Activated naive CD4-positive, alpha-beta T cell treated with anti-CD3 and anti-CD28 coated beads, Interleukin-2, amount 10 ng/mL, durations not matched to agents 7 days and 5 days (primary cell): ENCODE measurements around the gene STEAP2.
"Not testable (repeated sequence)": the region's sequence is repeated elsewhere in the genome, so short reads cannot be mapped to it uniquely, and the experiment has no call there.

ENCODE experiments used
- CTCF ChIA-PET: fragments of 350-600 bp; sonication (Branson Sonifier 250); formaldehyde crosslinking; loops from one replicate; lab custom pipeline; 2021; ENCODE audit warnings: antibody characterized with exemption; lab: Charles Lee
- DNase-seq: peaks from one replicate; pipeline ENCODE4 v3.0.0-alpha.2; 2020
- H3K27ac Mint-ChIP-seq: one replicate; pipeline ENCODE4 v1.8.0; 2021; ENCODE audit warnings: mild to moderate bottlenecking, moderate library complexity, mixed read lengths
- H3K27me3 Mint-ChIP-seq: one replicate; pipeline ENCODE4 v1.8.0; 2021; ENCODE audit warnings: mild to moderate bottlenecking, mixed read lengths
- H3K36me3 Mint-ChIP-seq: one replicate; pipeline ENCODE4 v1.8.0; 2021; ENCODE audit warnings: mixed read lengths
- H3K4me1 Mint-ChIP-seq: one replicate; pipeline ENCODE4 v1.8.0; 2021; ENCODE audit warnings: mixed read lengths
- H3K4me3 Mint-ChIP-seq: one replicate; pipeline ENCODE4 v1.8.0; 2021; ENCODE audit warnings: mild to moderate bottlenecking, moderate library complexity, mixed read lengths
- H3K9me3 Mint-ChIP-seq: one replicate; pipeline ENCODE4 v1.8.0; 2021; ENCODE audit warnings: mixed read lengths

Gene STEAP2

DNA sequence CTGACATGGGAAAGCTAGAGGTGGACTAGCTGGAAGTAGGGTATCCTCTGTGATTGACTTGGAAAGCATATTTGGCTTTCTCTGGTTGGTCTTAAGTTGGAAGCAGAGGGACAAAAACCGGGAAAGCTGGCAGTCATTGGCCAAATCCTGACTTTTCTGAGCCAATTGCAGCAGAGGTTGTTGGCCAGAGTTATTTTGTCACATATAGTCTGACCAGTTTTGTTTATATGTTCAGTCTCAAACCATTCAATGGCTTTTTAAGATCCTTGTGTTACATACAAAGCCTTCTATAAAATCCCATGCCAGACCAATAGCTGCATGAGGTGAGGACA, 39.7 kb downstream of the STEAP2 start:
- Mint-ChIP-seq H3K4me3 (no peak overlapping the region), H3K27me3 (peaks cover 3% of the 10 kb centered on the region), H3K27ac (no peak overlapping the region), H3K4me1 (no peaks in the 10 kb centered on the region), H3K36me3 (no peaks in the 10 kb centered on the region), H3K9me3 (no peaks in the 10 kb centered on the region)
- no peak for DNase-seq
- CTCF ChIA-PET: interaction anchor here (1.5 kb wide), 1 partner anchor 98 kb away, joined by 4 read pairs; the partner anchor contains the start of gene STEAP1

DNA sequence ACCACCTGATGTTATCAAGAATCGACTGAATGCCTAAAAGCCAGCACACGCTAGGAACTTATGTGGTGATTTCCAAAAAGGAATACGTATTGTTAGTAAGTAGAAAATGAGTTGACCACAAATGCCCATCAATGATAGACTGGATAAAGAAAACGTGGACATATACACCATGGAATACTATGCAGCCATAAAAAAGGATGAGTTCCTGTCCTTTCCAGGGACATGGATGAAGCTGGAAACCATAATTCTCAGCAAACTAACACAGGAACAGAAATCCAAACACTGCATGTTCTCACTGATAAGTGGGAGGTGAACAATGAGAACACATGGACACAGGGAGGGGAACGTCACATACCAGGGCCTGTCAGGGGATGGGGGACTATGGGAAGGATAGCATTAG, 44.5 kb downstream of the STEAP2 start:
- H3K4me1 Mint-ChIP-seq, DNase-seq, H3K27me3 Mint-ChIP-seq, H3K27ac Mint-ChIP-seq, H3K4me3 Mint-ChIP-seq, H3K9me3 Mint-ChIP-seq, CTCF ChIA-PET, H3K36me3 Mint-ChIP-seq: not testable (repeated sequence)

DNA sequence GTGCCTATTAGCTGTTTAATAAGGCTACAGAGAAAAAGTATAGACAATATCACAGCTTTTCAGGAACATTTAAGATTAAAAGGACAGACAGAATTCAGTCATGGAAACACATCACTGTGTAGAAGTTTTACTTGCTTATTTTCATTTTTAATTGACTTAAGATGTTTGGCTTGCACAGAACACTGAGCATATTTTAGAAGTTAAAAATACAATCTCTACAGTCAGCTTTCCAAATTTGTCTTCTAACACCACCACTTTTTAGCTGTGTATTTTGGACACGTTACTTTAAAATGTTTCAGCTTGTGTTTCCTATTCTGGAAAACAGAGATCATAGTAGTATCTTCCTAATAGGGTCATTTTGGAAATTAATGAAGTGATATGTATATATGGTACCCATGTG, 45.2 kb downstream of the STEAP2 start:
- Mint-ChIP-seq H3K27ac (no peak overlapping the region), H3K36me3 (no peaks in the 10 kb centered on the region), H3K4me3 (no peak overlapping the region), H3K9me3 (no peaks in the 10 kb centered on the region), H3K27me3 (no peaks in the 10 kb centered on the region), H3K4me1 (no peaks in the 10 kb centered on the region)
- no peak for DNase-seq
- CTCF ChIA-PET: no interaction called here

DNA sequence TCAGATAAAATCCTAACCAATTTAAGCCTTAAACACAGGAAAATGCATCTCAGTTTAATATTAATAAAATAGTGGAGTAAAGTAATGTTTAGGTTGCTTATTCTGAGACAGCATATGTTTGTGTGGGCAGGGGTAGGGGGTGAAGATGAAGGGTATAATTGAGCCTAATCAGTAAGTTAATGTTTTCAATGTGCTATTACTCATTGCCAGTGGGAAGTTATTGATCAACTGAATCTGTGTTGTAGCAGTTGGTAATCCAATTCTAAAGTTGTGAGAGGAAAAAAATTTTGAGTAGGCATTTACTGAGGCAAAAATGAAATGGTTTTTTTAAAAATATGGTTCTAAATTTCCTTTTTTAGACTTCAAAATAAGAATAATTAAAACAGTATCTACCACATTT, 49.9 kb downstream of the STEAP2 start:
- H3K4me3 Mint-ChIP-seq: no peak overlapping the region
- no peaks in the 10 kb centered on the region for H3K36me3 Mint-ChIP-seq
- CTCF ChIA-PET: interaction anchor here (1.5 to 2.7 kb wide), 2 partner anchors 109 to 166 kb away, joined by 8 to 15 read pairs; partner anchors contain the start of gene STEAP1
- no peaks in the 10 kb centered on the region for H3K9me3 Mint-ChIP-seq
- DNase-seq: no peak
- H3K27me3 Mint-ChIP-seq: no peaks in the 10 kb centered on the region
- no peaks in the 10 kb centered on the region for H3K4me1 Mint-ChIP-seq
- no peak overlapping the region for H3K27ac Mint-ChIP-seq

DNA sequence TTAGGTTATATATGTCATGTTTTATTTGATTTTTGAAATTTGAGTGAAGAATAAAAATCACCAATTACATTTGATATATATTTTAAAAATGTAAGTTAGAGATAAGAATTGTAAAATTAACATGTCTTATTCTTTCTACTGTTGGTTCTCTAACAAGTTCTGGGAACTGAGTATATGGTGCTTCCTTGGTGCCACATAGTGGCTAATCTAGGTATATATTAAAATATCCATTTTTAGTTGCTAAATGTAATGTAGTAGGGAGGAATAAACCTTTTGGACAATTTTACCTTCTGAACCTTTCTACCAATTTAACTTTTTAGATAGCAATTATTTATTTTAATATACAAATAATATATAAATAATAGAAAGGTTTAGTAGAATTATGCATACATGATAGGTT, 50.9 kb downstream of the STEAP2 start:
- Mint-ChIP-seq H3K27ac (no peak overlapping the region), H3K4me3 (no peak overlapping the region), H3K9me3 (no peaks in the 10 kb centered on the region), H3K27me3 (peaks cover 4% of the 10 kb centered on the region), H3K36me3 (no peaks in the 10 kb centered on the region), H3K4me1 (no peaks in the 10 kb centered on the region)
- CTCF ChIA-PET: interaction anchor here (1.1 to 1.2 kb wide), 2 partner anchors 10 to 109 kb away, joined by 5 read pairs; partner anchors contain the start of gene STEAP1
- no peak for DNase-seq

DNA sequence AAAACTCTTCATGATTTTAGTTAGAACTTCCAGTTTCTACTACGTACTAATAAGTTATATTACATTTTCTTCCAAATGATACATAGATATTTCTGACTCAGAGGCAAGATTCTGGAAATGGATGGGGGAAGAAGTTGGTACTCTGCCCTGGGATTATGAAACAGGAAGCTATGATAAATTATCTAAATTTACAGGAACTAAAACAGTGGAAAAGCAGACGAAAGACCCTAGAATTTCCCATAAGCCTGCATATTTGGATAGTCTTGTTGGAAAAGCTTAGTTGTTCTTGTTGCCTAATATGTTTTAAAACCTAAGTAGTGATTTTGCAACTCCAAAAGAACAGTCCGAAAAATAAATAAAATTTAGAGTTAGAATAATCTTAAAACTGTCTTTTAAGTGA, 55.3 kb downstream of the STEAP2 start:
- no peak overlapping the region for H3K27ac Mint-ChIP-seq
- no peaks in the 10 kb centered on the region for H3K36me3 Mint-ChIP-seq
- H3K4me1 Mint-ChIP-seq: no peaks in the 10 kb centered on the region
- no peaks in the 10 kb centered on the region for H3K9me3 Mint-ChIP-seq
- CTCF ChIA-PET: no interaction called here
- no peak overlapping the region for H3K4me3 Mint-ChIP-seq
- peaks cover 8% of the 10 kb centered on the region for H3K27me3 Mint-ChIP-seq
- DNase-seq: no peak

DNA sequence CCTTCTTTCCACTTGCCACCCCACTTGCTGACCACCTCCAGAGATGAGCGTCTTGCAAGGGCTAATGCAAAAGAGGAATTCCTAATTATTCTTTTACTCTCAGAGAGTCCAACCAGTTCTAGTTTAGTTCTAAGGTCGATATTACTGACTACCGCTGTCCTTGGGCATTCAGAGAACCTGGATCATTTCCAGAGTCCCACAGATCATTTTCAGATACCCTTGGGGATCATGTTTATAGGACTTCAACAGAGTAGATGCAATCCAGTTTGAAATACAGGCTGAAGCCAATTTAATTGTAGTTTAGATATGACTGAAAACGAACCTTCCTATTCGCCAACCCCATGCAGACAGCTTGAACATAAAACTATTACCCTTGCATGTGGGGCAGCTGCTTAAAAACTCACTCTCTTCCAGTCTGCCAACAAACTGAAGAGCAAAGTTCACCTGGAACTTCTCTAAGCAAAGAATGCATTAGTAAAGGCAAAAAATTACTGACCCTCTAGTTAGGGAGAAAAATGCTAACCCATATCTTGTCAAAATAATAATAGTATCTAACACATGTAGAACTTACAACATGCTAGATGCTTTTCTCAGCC, 55.8 kb downstream of the STEAP2 start:
- CTCF ChIA-PET: no interaction called here

DNA sequence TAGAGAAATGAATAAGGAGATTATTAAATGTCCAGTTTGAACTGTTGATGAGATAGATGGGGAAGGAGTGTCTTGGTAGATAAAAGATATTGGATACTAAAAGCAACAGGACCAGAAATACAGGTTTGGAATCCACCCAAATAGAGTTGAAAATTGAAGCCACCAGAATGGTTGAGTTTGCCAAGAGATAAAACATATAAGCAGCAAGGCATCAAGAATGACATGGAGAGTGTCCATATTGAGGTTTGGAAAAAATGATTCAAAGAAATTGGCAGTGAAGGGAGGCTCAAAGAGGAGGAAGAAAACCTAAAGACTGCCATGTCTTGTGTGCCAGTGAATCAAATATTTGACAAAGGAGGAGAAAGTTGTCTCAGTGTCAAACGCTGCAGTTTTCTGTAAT, 57.6 kb downstream of the STEAP2 start:
- Mint-ChIP-seq H3K9me3 (no peaks in the 10 kb centered on the region), H3K27ac (no peak overlapping the region), H3K4me1 (no peaks in the 10 kb centered on the region), H3K36me3 (no peaks in the 10 kb centered on the region), H3K4me3 (no peak overlapping the region), H3K27me3 (peaks cover 8% of the 10 kb centered on the region)
- no peak for DNase-seq
- CTCF ChIA-PET: no interaction called here

More for the DNA sequence above, 55.8 kb downstream of the STEAP2 start:
- no peak overlapping the region for H3K27ac Mint-ChIP-seq
- H3K9me3 Mint-ChIP-seq: no peaks in the 10 kb centered on the region
- H3K4me1 Mint-ChIP-seq: no peaks in the 10 kb centered on the region
- no peak for DNase-seq
- H3K4me3 Mint-ChIP-seq: no peak overlapping the region
- H3K27me3 Mint-ChIP-seq: peaks cover 8% of the 10 kb centered on the region
- no peaks in the 10 kb centered on the region for H3K36me3 Mint-ChIP-seq

DNA sequence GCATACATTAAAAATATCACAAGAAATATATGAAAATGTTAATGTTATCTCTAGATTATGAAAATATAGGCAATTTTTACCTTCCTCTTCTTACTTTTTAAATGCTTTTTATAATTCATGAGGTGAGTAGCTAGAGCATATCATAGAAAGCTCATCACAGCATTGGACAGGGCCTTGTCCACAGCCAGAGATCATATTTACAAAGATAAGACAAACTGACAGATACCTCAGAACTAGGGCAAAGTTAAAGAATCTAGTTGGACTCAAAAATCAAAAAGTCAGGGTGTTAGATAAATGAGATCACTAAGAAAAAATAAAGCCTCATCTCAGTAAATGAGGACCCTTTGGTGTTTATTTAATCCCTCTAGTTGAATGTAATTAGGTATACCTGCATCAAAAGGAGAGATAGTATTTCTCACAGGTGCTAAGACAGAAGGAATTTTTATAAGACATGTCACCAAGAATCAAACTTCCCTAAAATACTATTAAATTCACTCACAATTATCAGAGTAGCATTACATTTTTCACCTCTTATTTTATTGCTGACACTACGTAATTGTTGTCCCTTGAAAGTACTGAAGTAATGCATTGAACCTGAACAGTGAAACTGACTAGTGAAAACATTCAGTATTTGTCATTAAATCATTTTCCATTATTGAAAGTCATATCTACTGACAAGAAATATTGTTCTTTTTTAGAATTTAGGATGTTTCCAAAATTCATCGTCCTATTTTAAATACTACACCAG, 59.1 kb downstream of the STEAP2 start:
- CTCF ChIA-PET: no interaction called here
- no peaks in the 10 kb centered on the region for H3K4me1 Mint-ChIP-seq
- H3K27ac Mint-ChIP-seq: no peak overlapping the region
- no peak overlapping the region for H3K4me3 Mint-ChIP-seq
- no peaks in the 10 kb centered on the region for H3K9me3 Mint-ChIP-seq
- no peak for DNase-seq
- H3K27me3 Mint-ChIP-seq: peaks cover 8% of the 10 kb centered on the region
- no peaks in the 10 kb centered on the region for H3K36me3 Mint-ChIP-seq

DNA sequence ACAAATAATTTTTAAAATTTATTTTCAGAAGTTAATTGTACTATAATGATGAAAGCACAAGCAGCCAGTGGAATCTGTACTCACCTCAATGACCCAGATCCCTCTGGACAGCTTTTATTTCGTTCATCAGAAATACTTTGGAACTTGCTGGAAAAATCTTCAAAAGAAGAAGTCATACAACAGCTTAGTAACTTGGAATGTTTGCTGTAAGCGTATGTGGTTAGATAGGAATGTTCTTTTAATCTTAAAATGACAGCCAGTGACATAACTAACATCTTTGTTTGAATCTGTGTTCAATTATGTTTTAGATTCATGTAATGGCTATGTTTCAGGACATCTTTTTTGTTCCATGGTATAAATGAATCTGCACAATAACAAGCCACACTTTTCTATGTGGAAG, 60.2 kb downstream of the STEAP2 start:
- Mint-ChIP-seq H3K27me3 (peaks cover 8% of the 10 kb centered on the region), H3K4me3 (no peak overlapping the region), H3K36me3 (no peaks in the 10 kb centered on the region), H3K9me3 (no peaks in the 10 kb centered on the region), H3K4me1 (no peaks in the 10 kb centered on the region), H3K27ac (no peak overlapping the region)
- CTCF ChIA-PET: no interaction called here
- no peak for DNase-seq

DNA sequence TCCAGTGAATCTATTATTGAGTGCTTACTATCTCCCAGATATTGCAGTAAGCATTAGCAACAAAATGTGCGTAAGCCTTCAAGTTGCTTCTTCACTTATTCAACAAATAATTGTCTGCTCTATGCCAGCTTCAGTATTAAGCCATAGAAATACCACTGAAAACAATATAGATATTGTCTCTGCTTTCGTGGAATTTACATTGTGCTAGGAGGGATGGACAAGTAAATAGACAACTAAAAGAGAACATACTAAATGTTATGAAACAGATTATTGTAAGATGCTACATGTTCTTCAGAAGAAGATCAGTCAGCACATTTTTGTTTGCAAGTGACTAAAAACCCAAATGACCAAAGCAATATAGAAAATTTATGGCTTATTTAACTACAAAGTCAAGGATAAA, 60.7 kb downstream of the STEAP2 start:
- Mint-ChIP-seq H3K36me3 (no peaks in the 10 kb centered on the region), H3K9me3 (no peaks in the 10 kb centered on the region), H3K27me3 (peaks cover 4% of the 10 kb centered on the region), H3K27ac (no peak overlapping the region), H3K4me3 (no peak overlapping the region), H3K4me1 (no peaks in the 10 kb centered on the region)
- CTCF ChIA-PET: no interaction called here
- DNase-seq: no peak

DNA sequence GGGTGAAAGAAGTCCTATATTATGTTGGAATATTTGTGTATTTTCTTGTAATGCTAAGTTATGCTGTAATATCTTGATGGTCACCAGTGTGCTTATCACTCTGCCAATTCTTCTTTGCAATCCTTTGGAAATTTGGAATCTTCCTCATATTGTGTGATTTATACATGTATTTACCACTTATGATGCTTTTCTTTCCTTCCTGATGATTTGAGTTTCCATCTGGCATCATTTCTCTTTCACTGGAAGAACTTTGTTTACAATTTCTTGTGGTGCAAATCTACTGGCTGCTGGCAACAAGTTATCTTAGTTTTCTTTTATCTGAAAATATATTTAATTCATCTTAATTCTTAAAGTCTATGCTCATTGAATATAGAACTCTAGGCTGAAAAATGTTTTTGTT, 62.6 kb downstream of the STEAP2 start:
- peaks cover 4% of the 10 kb centered on the region for H3K27me3 Mint-ChIP-seq
- CTCF ChIA-PET: no interaction called here
- no peak for DNase-seq
- H3K27ac Mint-ChIP-seq: no peak overlapping the region
- H3K4me1 Mint-ChIP-seq: no peaks in the 10 kb centered on the region
- H3K4me3 Mint-ChIP-seq: no peak overlapping the region
- H3K36me3 Mint-ChIP-seq: no peaks in the 10 kb centered on the region
- no peaks in the 10 kb centered on the region for H3K9me3 Mint-ChIP-seq

DNA sequence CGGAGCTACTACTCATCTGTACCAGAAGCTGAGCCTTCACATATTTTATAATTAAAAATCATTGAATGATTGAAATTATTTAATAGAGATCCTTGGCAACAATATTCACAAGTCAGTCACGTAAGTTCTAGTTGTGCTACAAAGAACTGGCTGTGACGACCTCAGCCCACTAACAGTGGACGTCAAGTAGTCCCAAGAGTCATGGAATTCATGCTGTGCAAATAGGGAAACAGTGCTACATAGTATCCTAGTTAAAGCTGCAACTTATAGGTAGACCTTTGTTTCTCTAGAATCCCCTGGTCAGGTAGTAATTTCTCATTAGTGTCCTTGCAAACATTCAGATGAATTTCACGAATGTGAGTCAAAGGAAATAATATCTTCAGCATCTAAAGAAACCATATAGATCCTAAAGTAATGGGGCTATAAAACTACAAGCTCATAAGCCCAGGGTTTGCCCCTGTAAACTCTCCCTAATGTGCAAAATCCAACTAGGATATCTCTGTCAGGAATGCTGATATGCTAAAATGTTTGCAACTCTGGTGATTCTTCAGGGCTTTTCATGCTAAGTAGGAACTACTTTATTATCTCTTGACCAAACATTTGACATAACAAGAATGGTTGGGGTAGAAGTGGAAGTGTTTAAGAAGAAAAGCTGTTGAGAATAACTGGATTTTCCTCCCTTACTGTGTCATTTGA, 64.6 kb downstream of the STEAP2 start:
- Mint-ChIP-seq H3K36me3 (no peaks in the 10 kb centered on the region), H3K27ac (no peak overlapping the region), H3K27me3 (no peaks in the 10 kb centered on the region), H3K9me3 (no peaks in the 10 kb centered on the region), H3K4me3 (no peak overlapping the region), H3K4me1 (no peaks in the 10 kb centered on the region)
- DNase-seq: no peak
- CTCF ChIA-PET: no interaction called here
